ENCODE results near the gene PCDHB9. TPM values are rescaled to one million over a fixed set of nuclear protein-coding genes. Genes with fewer than 3 reads are reported as not detected.
"Not testable (repeated sequence)": the region's sequence is repeated elsewhere in the genome, so short reads cannot be mapped to it uniquely, and the experiment has no call there.

PCDHB9 gene
- total and polyA plus RNA-seq, 2 donors, result 1.2 to 2.4 TPM

DNA sequence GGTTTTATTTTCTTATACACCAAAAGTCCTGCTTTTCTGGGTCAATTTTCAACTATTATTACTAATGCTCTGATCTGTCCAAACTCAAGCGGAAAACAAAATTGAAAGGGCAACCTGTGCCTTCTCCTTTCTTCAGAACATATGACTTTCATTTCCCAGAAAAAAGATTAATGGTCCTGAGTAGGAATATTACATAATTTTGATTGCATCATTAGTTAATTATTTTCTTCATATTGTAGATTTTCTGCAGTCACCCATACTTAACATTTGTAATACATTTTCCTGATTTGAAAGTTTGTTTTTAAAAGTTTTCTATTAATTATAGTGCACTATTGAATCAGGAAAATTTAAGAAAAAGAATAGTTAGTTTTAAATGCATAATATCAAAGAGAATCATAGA, 11.0 kb upstream of the PCDHB9 start:
- Histone ChIP-seq H3K4me1 (ENCODE audit: insufficient read depth) (no peaks in the 10 kb centered on the region), H3K27ac (ENCODE audit: low read depth) (no peak overlapping the region), H3K36me3 (ENCODE audit: insufficient read depth) (no peaks in the 10 kb centered on the region), H3K4me3 (ENCODE audit: low read depth, low read length) (no peak overlapping the region)
- DNase-seq (ENCODE audit: extremely low spot score), result no peak
- 72% methylated on average over 1 of the region's 1 CpG for WGBS

DNA sequence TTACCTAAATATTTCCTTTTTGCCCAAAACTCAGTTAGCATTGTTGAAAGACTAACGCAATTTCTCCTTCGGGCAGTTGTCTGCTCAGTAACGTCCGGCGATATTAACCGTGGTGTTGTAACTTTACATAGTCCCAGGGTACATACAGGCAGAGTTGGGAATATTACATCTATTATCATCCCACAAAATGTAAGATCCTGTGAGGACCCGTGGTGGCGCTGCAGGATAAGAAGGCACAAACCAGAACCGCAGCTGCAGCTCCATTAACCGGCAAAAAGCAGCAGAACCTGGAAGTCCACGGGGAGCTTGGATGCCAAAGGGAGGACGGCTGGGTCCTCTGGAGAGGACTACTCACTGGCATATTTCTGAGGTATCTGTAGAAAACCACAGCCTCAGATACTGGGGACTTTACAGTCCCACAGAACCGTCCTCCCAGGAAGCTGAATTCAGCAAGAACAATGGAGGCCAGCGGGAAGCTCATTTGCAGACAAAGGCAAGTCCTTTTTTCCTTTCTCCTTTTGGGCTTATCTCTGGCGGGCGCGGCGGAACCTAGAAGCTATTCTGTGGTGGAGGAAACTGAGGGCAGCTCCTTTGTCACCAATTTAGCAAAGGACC, 9.3 kb upstream of the PCDHB9 start, which contains the start of gene PCDHB8:
Gene PCDHB8 (plus strand): TSS at position 214 of the 615 bp plus-strand sequence. CDS start 245 bp downstream, at position 459.
- 24% methylated on average over 14 of the region's 18 CpGs for WGBS
- not testable (repeated sequence) for H3K4me3 ChIP-seq (ENCODE audit: low read depth, low read length); H3K36me3 ChIP-seq (ENCODE audit: insufficient read depth); DNase-seq (ENCODE audit: extremely low spot score); H3K4me1 ChIP-seq (ENCODE audit: insufficient read depth); H3K27ac ChIP-seq (ENCODE audit: low read depth)

DNA sequence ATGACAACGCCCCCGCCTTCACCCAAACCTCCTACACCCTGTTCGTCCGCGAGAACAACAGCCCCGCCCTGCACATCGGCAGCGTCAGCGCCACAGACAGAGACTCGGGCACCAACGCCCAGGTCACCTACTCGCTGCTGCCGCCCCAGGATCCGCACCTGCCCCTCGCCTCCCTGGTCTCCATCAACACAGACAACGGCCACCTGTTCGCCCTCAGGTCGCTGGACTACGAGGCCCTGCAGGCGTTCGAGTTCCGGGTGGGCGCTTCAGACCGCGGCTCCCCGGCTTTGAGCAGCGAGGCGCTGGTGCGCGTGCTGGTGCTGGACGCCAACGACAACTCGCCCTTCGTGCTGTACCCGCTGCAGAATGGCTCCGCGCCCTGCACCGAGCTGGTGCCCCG, 7.6 kb upstream of the PCDHB9 start:
- H3K4me3 ChIP-seq (ENCODE audit: low read depth, low read length); H3K4me1 ChIP-seq (ENCODE audit: insufficient read depth): not testable (repeated sequence)
- 44% methylated on average over 32 of the region's 39 CpGs for WGBS

GRCh38 chr5:141179876-141180275, 7.1 kb upstream of the PCDHB9 start:
- not testable (repeated sequence) for DNase-seq (ENCODE audit: extremely low spot score)
- WGBS, result 28% methylated on average over 24 of the region's 32 CpGs

More for the DNA sequence above, 7.6 kb upstream of the PCDHB9 start:
- DNase-seq (ENCODE audit: extremely low spot score); H3K27ac ChIP-seq (ENCODE audit: low read depth); H3K36me3 ChIP-seq (ENCODE audit: insufficient read depth): not testable (repeated sequence)

GRCh38 chr5:141180313-141180712, 6.6 kb upstream of the PCDHB9 start:
- no peak for DNase-seq (ENCODE audit: extremely low spot score)
- no peaks in the 10 kb centered on the region for H3K36me3 ChIP-seq (ENCODE audit: insufficient read depth)
- no peak overlapping the region for H3K27ac ChIP-seq (ENCODE audit: low read depth)
- no peak overlapping the region for H3K4me3 ChIP-seq (ENCODE audit: low read depth, low read length)
- WGBS, result 52% methylated on average over 1 of the region's 1 CpG
- no peaks in the 10 kb centered on the region for H3K4me1 ChIP-seq (ENCODE audit: insufficient read depth)

More at GRCh38 chr5:141179876-141180275, 7.1 kb upstream of the PCDHB9 start:
- H3K27ac ChIP-seq (ENCODE audit: low read depth); H3K4me3 ChIP-seq (ENCODE audit: low read depth, low read length); H3K36me3 ChIP-seq (ENCODE audit: insufficient read depth); H3K4me1 ChIP-seq (ENCODE audit: insufficient read depth): not testable (repeated sequence)

- no peaks in the 10 kb centered on the region for H3K36me3 ChIP-seq (ENCODE audit: insufficient read depth)
- no peak for DNase-seq (ENCODE audit: extremely low spot score)
- WGBS, result 10% methylated on average over 13 of the region's 13 CpGs
- no peaks in the 10 kb centered on the region for H3K4me1 ChIP-seq (ENCODE audit: insufficient read depth)
- no peak within 1 kb of the TSS for H3K27ac ChIP-seq (ENCODE audit: low read depth)
- H3K4me3 ChIP-seq (ENCODE audit: low read depth, low read length), result peak within 1 kb of the TSS; percentile 10
Observed at GRCh38 chr5:141182248-141182647, 4.7 kb upstream of the PCDHB9 start, which contains the start of gene PCDHB16. Gene PCDHB16 (plus strand): TSS chr5:141182387. CDS start chr5:141182560, 173 bp downstream.

GRCh38 chr5:141184117-141184855, 2.7 kb upstream of the PCDHB9 start:
- not testable (repeated sequence) for H3K36me3 ChIP-seq (ENCODE audit: insufficient read depth); H3K4me1 ChIP-seq (ENCODE audit: insufficient read depth); DNase-seq (ENCODE audit: extremely low spot score); H3K4me3 ChIP-seq (ENCODE audit: low read depth, low read length); H3K27ac ChIP-seq (ENCODE audit: low read depth)
- 30% methylated on average over 45 of the region's 69 CpGs for WGBS

DNA sequence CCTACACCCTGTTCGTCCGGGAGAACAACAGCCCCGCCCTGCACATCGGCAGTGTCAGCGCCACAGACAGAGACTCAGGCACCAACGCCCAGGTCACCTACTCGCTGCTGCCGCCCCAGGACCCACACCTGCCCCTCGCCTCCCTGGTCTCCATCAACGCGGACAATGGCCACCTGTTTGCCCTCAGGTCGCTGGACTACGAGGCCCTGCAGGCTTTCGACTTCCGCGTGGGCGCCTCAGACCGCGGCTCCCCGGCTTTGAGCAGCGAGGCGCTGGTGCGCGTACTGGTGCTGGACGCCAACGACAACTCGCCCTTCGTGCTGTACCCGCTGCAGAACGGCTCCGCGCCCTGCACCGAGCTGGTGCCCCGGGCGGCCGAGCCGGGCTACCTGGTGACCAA, 1.7 kb downstream of the PCDHB9 start:
- H3K36me3 ChIP-seq (ENCODE audit: insufficient read depth); H3K4me1 ChIP-seq (ENCODE audit: insufficient read depth); H3K27ac ChIP-seq (ENCODE audit: low read depth); DNase-seq (ENCODE audit: extremely low spot score); H3K4me3 ChIP-seq (ENCODE audit: low read depth, low read length): not testable (repeated sequence)
- 30% methylated on average over 35 of the region's 37 CpGs for WGBS

DNA sequence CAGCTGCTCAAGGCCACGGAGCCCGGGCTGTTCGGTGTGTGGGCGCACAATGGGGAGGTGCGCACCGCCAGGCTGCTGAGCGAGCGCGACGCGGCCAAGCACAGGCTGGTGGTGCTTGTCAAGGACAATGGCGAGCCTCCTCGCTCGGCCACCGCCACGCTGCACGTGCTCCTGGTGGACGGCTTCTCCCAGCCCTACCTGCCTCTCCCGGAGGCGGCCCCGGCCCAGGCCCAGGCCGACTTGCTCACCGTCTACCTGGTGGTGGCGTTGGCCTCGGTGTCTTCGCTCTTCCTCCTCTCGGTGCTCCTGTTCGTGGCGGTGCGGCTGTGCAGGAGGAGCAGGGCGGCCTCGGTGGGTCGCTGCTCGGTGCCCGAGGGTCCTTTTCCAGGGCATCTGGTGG, 2.2 kb downstream of the PCDHB9 start:
- WGBS, result 24% methylated on average over 27 of the region's 35 CpGs

GRCh38 chr5:141192110-141192725, 5.3 kb downstream of the PCDHB9 start, which contains the start of gene PCDHB10:
Gene PCDHB10 (plus strand): TSS chr5:141192353. CDS start chr5:141192553, 200 bp downstream.
- 4% methylated on average over 10 of the region's 10 CpGs for WGBS
- Histone ChIP-seq H3K4me1 (ENCODE audit: insufficient read depth) (no peaks in the 10 kb centered on the region), H3K27ac (ENCODE audit: low read depth) (no peak within 1 kb of the TSS), H3K36me3 (ENCODE audit: insufficient read depth) (no peaks in the 10 kb centered on the region), H3K4me3 (ENCODE audit: low read depth, low read length) (no peak within 1 kb of the TSS)
- DNase-seq (ENCODE audit: extremely low spot score), result no peak

More for the DNA sequence above, 2.2 kb downstream of the PCDHB9 start:
- H3K27ac ChIP-seq (ENCODE audit: low read depth); H3K4me1 ChIP-seq (ENCODE audit: insufficient read depth); DNase-seq (ENCODE audit: extremely low spot score); H3K36me3 ChIP-seq (ENCODE audit: insufficient read depth); H3K4me3 ChIP-seq (ENCODE audit: low read depth, low read length): not testable (repeated sequence)

DNA sequence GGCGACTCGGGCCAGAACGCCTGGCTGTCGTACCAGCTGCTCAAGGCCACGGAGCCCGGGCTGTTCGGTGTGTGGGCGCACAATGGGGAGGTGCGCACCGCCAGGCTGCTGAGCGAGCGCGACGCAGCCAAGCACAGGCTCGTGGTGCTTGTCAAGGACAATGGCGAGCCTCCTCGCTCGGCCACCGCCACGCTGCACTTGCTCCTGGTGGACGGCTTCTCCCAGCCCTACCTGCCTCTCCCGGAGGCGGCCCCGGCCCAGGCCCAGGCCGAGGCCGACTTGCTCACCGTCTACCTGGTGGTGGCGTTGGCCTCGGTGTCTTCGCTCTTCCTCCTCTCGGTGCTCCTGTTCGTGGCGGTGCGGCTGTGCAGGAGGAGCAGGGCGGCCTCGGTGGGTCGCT, 7.4 kb downstream of the PCDHB9 start:
- H3K36me3 ChIP-seq (ENCODE audit: insufficient read depth); DNase-seq (ENCODE audit: extremely low spot score); H3K4me3 ChIP-seq (ENCODE audit: low read depth, low read length); H3K4me1 ChIP-seq (ENCODE audit: insufficient read depth); H3K27ac ChIP-seq (ENCODE audit: low read depth): not testable (repeated sequence)
- WGBS, result 24% methylated on average over 20 of the region's 37 CpGs

DNA sequence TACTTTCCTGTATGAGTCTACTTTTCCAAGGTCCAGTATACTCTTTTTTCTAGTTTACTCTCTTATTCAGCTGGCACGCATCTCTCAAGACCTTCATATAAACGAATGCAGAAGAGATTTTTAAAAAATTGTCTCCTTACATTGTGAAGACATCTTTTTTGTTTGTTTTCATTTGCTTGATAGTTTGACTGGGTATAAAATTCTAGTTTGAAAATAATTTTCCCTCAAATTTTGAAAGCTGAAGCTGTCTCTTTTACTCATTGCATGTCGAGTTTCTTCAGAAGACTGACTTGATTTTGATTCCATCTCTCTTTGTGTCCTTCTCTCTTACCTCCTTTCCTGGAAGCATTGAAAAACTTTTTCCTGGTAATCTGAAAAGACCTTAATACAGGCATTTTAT, 9.4 kb downstream of the PCDHB9 start:
- Histone ChIP-seq H3K4me1 (ENCODE audit: insufficient read depth) (no peaks in the 10 kb centered on the region), H3K36me3 (ENCODE audit: insufficient read depth) (no peaks in the 10 kb centered on the region), H3K4me3 (ENCODE audit: low read depth, low read length) (no peak overlapping the region), H3K27ac (ENCODE audit: low read depth) (no peak overlapping the region)
- WGBS, result 25% methylated on average over 3 of the region's 3 CpGs
- DNase-seq (ENCODE audit: extremely low spot score), result no peak

- Histone ChIP-seq H3K4me3 (ENCODE audit: low read depth, low read length) (no peak within 1 kb of the TSS), H3K36me3 (ENCODE audit: insufficient read depth) (no peaks in the 10 kb centered on the region), H3K4me1 (ENCODE audit: insufficient read depth) (no peaks in the 10 kb centered on the region), H3K27ac (ENCODE audit: low read depth) (no peak within 1 kb of the TSS)
- 31% methylated on average over 21 of the region's 21 CpGs for WGBS
- no peak for DNase-seq (ENCODE audit: extremely low spot score)
Observed at GRCh38 chr5:141199359-141200235, 12.6 kb downstream of the PCDHB9 start, which contains the start of gene PCDHB11. Gene PCDHB11 (plus strand): TSS chr5:141199627. CDS start chr5:141199775, 148 bp downstream.
